ENCODE measurements around the gene MRPL55.

Gene MRPL55

DNA sequence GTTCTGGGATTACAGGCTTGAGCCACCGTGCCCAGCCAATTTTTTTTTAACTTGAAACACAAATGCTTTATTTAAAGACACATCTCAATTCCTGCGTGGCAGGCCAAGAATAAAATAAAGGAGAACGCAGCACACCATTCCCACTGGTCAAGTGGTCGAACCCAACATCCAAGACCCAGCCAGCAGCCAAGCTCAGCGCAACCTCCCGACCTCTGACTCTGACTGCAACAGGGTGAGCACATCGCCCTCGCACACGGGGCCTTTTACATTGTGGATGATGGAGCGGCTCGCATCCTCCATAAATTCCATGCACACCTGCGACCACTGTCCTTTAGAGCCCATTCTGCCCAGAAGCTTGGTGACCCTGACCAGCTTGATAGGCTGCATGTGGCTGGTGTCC lies 25.5 kb upstream of the MRPL55 start:
- Histone ChIP-seq H2BK5ac (ENCODE audit: low read length) (no peak overlapping the region), H2AK5ac (ENCODE audit: low read depth, low read length) (no peak overlapping the region), H3K36me3 (replicated peaks in 1 of 2; ENCODE audit: control insufficient read depth in 2 of 2, insufficient read depth in 2 of 2, low read length in 2 of 2) (no peaks in the 10 kb centered on the region), H2BK12ac (ENCODE audit: low read length) (no peak overlapping the region), H4K8ac (ENCODE audit: low read depth, low read length) (no peak overlapping the region), H4K91ac (ENCODE audit: low read depth, low read length, poor library complexity) (no peak overlapping the region), H3K4me2 (ENCODE audit: insufficient read depth, low read length, poor library complexity, severe bottlenecking) (no peak overlapping the region), H2AFZ (ENCODE audit: low read length) (no peak overlapping the region), H2BK15ac (ENCODE audit: low read length) (no peak overlapping the region), H3K9me3 (replicated peaks in 1 of 2; ENCODE audit: control insufficient read depth in 2 of 2, insufficient read depth in 1 of 2, low read depth in 1 of 2, low read length in 2 of 2) (no peaks in the 10 kb centered on the region), H3K14ac (ENCODE audit: low read length) (no peak overlapping the region), H3K9ac (ENCODE audit: low read depth, low read length, poor library complexity) (no peak overlapping the region), H3K27ac (replicated peaks; ENCODE audit: low read length) (no peak overlapping the region), H3K4me1 (ENCODE audit: control insufficient read depth in 2 of 2, insufficient read depth in 1 of 2, low read depth in 1 of 2, low read length in 2 of 2) (no peaks in the 10 kb centered on the region), H3K18ac (ENCODE audit: low read length) (no peak overlapping the region), H3K4me3 (ENCODE audit: low read length in 2 of 2) (no peak overlapping the region), H3K27me3 (ENCODE audit: control insufficient read depth in 3 of 3, insufficient read depth in 3 of 3, low read depth in 1 of 3, low read length in 3 of 3) (peaks cover 0 to 54% (median 22%) of the 10 kb centered on the region in 3 experiments), H3K79me1 (ENCODE audit: low read depth, low read length) (no peaks in the 10 kb centered on the region), H2BK120ac (ENCODE audit: low read depth, low read length) (no peak overlapping the region), H3K4ac (ENCODE audit: low read length) (no peak overlapping the region), H3K23ac (ENCODE audit: low read depth, low read length, poor library complexity) (no peak overlapping the region)
- WGBS, 2 donors (ENCODE audit: extremely low coverage in 2 of 2, insufficient read length in 2 of 2, insufficient replicate concordance in 1 of 2), result no CpG with 5 or more reads among the region's 12 CpGs
- no peak for DNase-seq (ENCODE audit: low spot score)

DNA sequence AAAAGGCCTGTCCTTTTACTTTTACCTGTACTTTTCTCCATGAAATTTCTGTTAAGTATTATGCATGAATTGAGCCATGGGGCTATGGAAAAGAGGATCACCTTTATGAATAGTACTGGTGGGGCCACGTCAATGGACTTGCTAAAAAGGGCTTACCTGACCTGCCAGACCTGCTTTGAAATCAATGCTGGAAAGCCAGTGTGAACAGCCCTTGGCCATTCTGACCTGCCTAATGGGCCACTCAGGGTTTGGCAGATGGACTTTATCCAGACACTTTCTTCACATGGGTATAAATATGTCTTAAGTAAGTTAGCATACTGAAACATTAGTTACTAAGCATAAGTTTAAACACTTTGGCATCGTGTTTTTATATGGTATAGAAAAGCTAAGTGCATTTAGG lies 22.7 kb upstream of the MRPL55 start:
- Histone ChIP-seq H4K91ac (ENCODE audit: low read depth, low read length, poor library complexity) (no peak overlapping the region), H3K18ac (ENCODE audit: low read length) (no peak overlapping the region), H3K36me3 (replicated peaks in 1 of 2; ENCODE audit: control insufficient read depth in 2 of 2, insufficient read depth in 2 of 2, low read length in 2 of 2) (no peaks in the 10 kb centered on the region), H3K27ac (replicated peaks; ENCODE audit: low read length) (no peak overlapping the region), H4K8ac (ENCODE audit: low read depth, low read length) (no peak overlapping the region), H3K4me3 (ENCODE audit: low read length in 2 of 2) (no peak overlapping the region), H3K4me1 (ENCODE audit: control insufficient read depth in 2 of 2, insufficient read depth in 1 of 2, low read depth in 1 of 2, low read length in 2 of 2) (no peaks in the 10 kb centered on the region), H3K9ac (ENCODE audit: low read depth, low read length, poor library complexity) (no peak overlapping the region), H3K4ac (ENCODE audit: low read length) (no peak overlapping the region), H3K9me3 (replicated peaks in 1 of 2; ENCODE audit: control insufficient read depth in 2 of 2, insufficient read depth in 1 of 2, low read depth in 1 of 2, low read length in 2 of 2) (no peaks in the 10 kb centered on the region), H3K4me2 (ENCODE audit: insufficient read depth, low read length, poor library complexity, severe bottlenecking) (no peak overlapping the region), H2BK15ac (ENCODE audit: low read length) (no peak overlapping the region), H2AFZ (ENCODE audit: low read length) (no peak overlapping the region), H2BK12ac (ENCODE audit: low read length) (no peak overlapping the region), H3K79me1 (ENCODE audit: low read depth, low read length) (no peaks in the 10 kb centered on the region), H3K27me3 (ENCODE audit: control insufficient read depth in 3 of 3, insufficient read depth in 3 of 3, low read depth in 1 of 3, low read length in 3 of 3) (peaks cover 0 to 49% (median 19%) of the 10 kb centered on the region in 3 experiments), H2AK5ac (ENCODE audit: low read depth, low read length) (no peak overlapping the region), H2BK5ac (ENCODE audit: low read length) (no peak overlapping the region), H2BK120ac (ENCODE audit: low read depth, low read length) (no peak overlapping the region), H3K23ac (ENCODE audit: low read depth, low read length, poor library complexity) (no peak overlapping the region), H3K14ac (ENCODE audit: low read length) (no peak overlapping the region)
- DNase-seq (ENCODE audit: low spot score), result no peak
- no CpG with 5 or more reads among the region's 2 CpGs for whole genome bisulfite sequencing, 2 donors (ENCODE audit: extremely low coverage in 2 of 2, insufficient read length in 2 of 2, insufficient replicate concordance in 1 of 2)

GRCh38 chr1:228125185-228125584 lies 16.1 kb upstream of the MRPL55 start:
- Histone ChIP-seq H3K4me1 (ENCODE audit: control insufficient read depth in 2 of 2, insufficient read depth in 1 of 2, low read depth in 1 of 2, low read length in 2 of 2) (peaks cover 0 to 3% of the 10 kb centered on the region in 2 donors), H4K91ac (ENCODE audit: low read depth, low read length, poor library complexity) (no peak overlapping the region), H2BK5ac (ENCODE audit: low read length) (no peak overlapping the region), H3K4me2 (ENCODE audit: insufficient read depth, low read length, poor library complexity, severe bottlenecking) (no peak overlapping the region), H3K14ac (ENCODE audit: low read length) (no peak overlapping the region), H3K27ac (replicated peaks; ENCODE audit: low read length) (no peak overlapping the region), H2BK15ac (ENCODE audit: low read length) (no peak overlapping the region), H3K4ac (ENCODE audit: low read length) (no peak overlapping the region), H2BK120ac (ENCODE audit: low read depth, low read length) (no peak overlapping the region), H3K79me1 (ENCODE audit: low read depth, low read length) (no peaks in the 10 kb centered on the region), H2BK12ac (ENCODE audit: low read length) (no peak overlapping the region), H3K36me3 (replicated peaks in 1 of 2; ENCODE audit: control insufficient read depth in 2 of 2, insufficient read depth in 2 of 2, low read length in 2 of 2) (no peaks in the 10 kb centered on the region), H3K9me3 (replicated peaks in 1 of 2; ENCODE audit: control insufficient read depth in 2 of 2, insufficient read depth in 1 of 2, low read depth in 1 of 2, low read length in 2 of 2) (peaks cover 0 to under 1% of the 10 kb centered on the region in 2 donors), H3K4me3 (ENCODE audit: low read length in 2 of 2) (no peak overlapping the region), H3K27me3 (ENCODE audit: control insufficient read depth in 3 of 3, insufficient read depth in 3 of 3, low read depth in 1 of 3, low read length in 3 of 3) (peaks cover 0 to 5% (median 3%) of the 10 kb centered on the region in 3 experiments), H2AFZ (ENCODE audit: low read length) (peak overlapping the region; percentile 2), H2AK5ac (ENCODE audit: low read depth, low read length) (no peak overlapping the region), H4K8ac (ENCODE audit: low read depth, low read length) (no peak overlapping the region), H3K9ac (ENCODE audit: low read depth, low read length, poor library complexity) (no peak overlapping the region), H3K23ac (ENCODE audit: low read depth, low read length, poor library complexity) (no peak overlapping the region), H3K18ac (ENCODE audit: low read length) (no peak overlapping the region)
- no peak for DNase-seq (ENCODE audit: low spot score)
- whole genome bisulfite sequencing, 2 donors (ENCODE audit: extremely low coverage in 2 of 2, insufficient read length in 2 of 2, insufficient replicate concordance in 1 of 2), result no CpG with 5 or more reads among the region's 5 CpGs

DNA sequence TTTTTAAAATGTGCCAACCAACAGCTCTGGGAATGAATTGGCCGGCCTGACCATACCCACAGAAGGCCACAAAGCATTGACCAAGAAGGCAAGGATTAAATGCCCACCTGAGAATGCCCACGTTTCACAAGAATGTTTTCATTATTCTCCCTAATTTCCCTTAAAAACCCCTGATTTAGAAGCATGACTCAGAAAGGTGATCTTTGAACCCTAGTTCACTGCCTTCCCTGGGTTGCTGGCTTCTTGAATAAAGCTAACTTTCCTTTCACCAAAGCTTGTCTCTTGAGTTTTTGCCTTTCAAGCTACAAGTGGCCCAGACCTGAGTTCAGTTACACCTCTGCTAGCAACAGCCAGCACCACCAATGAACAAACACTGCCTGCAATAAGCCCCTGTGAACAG lies 14.4 kb upstream of the MRPL55 start:
- Histone ChIP-seq H3K4me2 (ENCODE audit: insufficient read depth, low read length, poor library complexity, severe bottlenecking) (no peak overlapping the region), H3K23ac (ENCODE audit: low read depth, low read length, poor library complexity) (no peak overlapping the region), H3K79me1 (ENCODE audit: low read depth, low read length) (no peaks in the 10 kb centered on the region), H3K18ac (ENCODE audit: low read length) (no peak overlapping the region), H2BK5ac (ENCODE audit: low read length) (no peak overlapping the region), H2BK12ac (ENCODE audit: low read length) (no peak overlapping the region), H3K36me3 (replicated peaks in 1 of 2; ENCODE audit: control insufficient read depth in 2 of 2, insufficient read depth in 2 of 2, low read length in 2 of 2) (no peaks in the 10 kb centered on the region), H3K9ac (ENCODE audit: low read depth, low read length, poor library complexity) (no peak overlapping the region), H2BK15ac (ENCODE audit: low read length) (no peak overlapping the region), H3K27ac (replicated peaks; ENCODE audit: low read length) (no peak overlapping the region), H3K9me3 (replicated peaks in 1 of 2; ENCODE audit: control insufficient read depth in 2 of 2, insufficient read depth in 1 of 2, low read depth in 1 of 2, low read length in 2 of 2) (peaks cover 2 to 3% of the 10 kb centered on the region in 2 donors), H3K4me1 (ENCODE audit: control insufficient read depth in 2 of 2, insufficient read depth in 1 of 2, low read depth in 1 of 2, low read length in 2 of 2) (peaks cover 0 to 3% of the 10 kb centered on the region in 2 donors), H2AK5ac (ENCODE audit: low read depth, low read length) (no peak overlapping the region), H4K8ac (ENCODE audit: low read depth, low read length) (no peak overlapping the region), H3K27me3 (ENCODE audit: control insufficient read depth in 3 of 3, insufficient read depth in 3 of 3, low read depth in 1 of 3, low read length in 3 of 3) (peaks cover 0 to 3% (median 2%) of the 10 kb centered on the region in 3 experiments), H3K4me3 (ENCODE audit: low read length in 2 of 2) (no peak overlapping the region), H2BK120ac (ENCODE audit: low read depth, low read length) (no peak overlapping the region), H3K4ac (ENCODE audit: low read length) (no peak overlapping the region), H2AFZ (ENCODE audit: low read length) (no peak overlapping the region), H4K91ac (ENCODE audit: low read depth, low read length, poor library complexity) (no peak overlapping the region), H3K14ac (ENCODE audit: low read length) (no peak overlapping the region)
- WGBS, 2 donors (ENCODE audit: extremely low coverage in 2 of 2, insufficient read length in 2 of 2, insufficient replicate concordance in 1 of 2), result no CpG with 5 or more reads among the region's 2 CpGs
- DNase-seq (ENCODE audit: low spot score), result no peak
